HG03097 (cell line): ENCODE data around the gene ADPRM.
"Not testable (repeated sequence)": the region's sequence is repeated elsewhere in the genome, so short reads cannot be mapped to it uniquely, and the experiment has no call there.

Source experiments
- ATAC-seq: cut with Tn5 transposase; IDR thresholded peaks from one replicate; pipeline ENCODE4 v1.9.1; 2021; ENCODE audit not compliant: unreplicated experiment, low FRiP score

Gene ADPRM

DNA sequence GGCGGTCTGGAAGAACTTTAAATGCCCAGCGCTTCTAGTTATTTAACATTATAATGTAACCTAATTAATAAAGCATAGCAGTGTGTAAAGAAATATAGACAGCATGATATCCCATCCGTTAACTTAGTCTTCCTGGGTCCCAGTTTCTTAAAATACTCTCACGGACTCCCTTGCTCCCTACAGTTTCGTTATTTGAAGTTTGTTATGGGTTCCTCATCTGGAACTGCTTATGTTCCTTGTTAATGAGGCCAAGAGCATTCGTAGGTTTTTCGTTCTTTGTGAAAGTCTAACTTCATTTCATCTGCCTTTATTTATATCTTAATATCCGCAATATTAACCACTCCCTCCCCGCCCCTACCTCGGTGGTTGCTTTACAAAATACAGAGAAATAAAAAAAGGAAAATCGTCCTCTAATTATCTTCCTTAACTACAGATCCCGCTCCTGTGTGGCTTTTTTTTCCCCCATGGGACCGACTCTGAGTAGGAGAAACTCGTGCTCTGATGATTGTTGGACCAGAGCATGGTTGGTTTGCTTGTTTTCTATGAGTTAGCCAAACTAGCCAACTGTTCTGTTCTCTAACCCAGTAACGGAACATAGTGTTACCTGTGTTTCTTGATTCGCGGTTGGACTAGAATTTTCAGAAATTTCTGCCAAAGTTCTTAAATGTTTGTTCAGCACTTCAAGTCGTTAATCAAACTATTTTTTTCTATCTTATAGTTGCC, 863 bp downstream of the ADPRM start:
- ATAC-seq: no peak

DNA sequence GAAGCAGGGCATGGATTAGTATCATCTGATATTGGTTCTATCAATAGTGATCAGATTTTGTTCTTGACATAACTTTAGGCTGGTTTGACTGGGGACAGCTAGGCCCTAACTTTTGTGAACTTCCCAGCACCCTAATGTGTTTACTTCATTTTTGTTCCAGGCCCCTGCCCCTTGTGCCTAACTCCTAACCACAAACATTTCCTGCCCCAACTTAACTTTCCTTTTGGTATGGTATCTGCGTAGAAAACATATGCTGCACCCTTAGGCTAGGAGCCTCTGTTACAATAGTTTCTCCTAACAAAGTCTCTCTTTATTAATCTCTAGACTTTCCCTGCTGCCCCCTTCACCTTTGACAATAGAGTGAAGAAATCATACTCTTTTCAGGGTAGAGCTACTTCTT, 2.5 kb downstream of the ADPRM start:
- no peak for ATAC-seq

GRCh38 chr17:10702574-10702973, 5.2 kb downstream of the ADPRM start:
- no peak for ATAC-seq

GRCh38 chr17:10705727-10706126, 8.3 kb downstream of the ADPRM start:
- ATAC-seq: no peak

- no peak for ATAC-seq
Observed at GRCh38 chr17:10713318-10713717, 15.9 kb downstream of the ADPRM start.

- no peak for ATAC-seq
Observed at GRCh38 chr17:10716218-10716617, 18.8 kb downstream of the ADPRM start.

DNA sequence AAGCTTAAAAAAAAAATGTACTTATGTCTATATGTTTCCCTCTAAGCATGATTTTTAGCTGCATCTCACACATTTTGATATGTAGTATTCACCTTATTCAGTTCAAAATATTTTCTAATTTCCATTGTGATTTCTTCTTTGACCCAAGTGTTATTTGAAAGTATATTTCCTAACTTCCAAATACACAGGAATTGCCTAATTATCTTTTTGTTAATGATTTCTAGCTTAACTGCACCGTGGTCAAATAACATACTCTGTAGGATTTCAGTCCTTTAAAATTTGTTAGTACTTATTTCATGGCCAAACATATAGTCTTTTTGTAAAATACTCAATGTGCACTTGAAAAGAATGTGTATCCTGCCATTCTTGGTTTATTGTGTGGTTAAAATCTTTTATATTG, 21.2 kb downstream of the ADPRM start:
- no peak for ATAC-seq

GRCh38 chr17:10724546-10725195, 27.3 kb downstream of the ADPRM start:
- no peak for ATAC-seq

DNA sequence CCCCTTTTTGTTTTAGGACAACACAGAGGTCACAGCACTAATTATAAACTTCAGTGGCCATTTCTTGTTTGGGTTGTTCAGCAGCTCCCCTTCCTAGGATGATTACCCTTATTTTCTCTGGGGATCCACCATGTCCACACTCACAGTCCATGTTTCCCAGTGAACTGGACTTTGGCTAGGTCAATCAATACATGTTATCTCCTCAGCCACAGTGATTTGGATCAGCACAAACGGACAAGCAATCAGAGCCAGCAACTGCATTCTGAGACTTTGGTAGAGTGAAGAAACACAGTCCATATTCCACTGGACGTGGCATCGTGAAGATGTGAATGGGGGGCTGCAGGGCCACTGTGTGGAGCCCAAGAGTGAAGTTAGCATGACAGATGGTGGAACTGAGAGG, 27.9 kb downstream of the ADPRM start:
- no peak for ATAC-seq

DNA sequence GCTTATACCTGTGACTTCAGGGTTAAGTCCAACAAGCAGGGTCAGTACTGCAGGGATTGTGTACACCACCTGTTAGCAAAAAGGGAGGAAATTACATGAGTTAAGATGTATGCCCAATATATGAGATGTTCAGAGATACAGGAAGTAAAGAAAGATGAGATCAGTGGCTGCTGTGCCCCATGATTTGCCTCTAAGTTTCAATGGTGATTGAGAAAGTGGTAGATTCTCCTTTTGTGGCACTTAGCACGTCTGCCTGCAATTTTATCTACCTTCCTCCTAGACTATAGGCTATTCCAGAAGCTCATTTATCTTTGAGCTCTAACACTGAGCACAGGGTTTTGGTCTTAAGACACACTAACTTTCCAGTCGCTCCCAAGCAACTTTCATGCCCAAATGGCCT, 28.8 kb downstream of the ADPRM start:
- no peak for ATAC-seq

- no peak for ATAC-seq
Observed at GRCh38 chr17:10727192-10727591, 29.8 kb downstream of the ADPRM start.

GRCh38 chr17:10728331-10728892, 31.0 kb downstream of the ADPRM start:
- no peak for ATAC-seq

GRCh38 chr17:10729334-10730193, 32.2 kb downstream of the ADPRM start, which contains the start of gene TMEM220:
Gene TMEM220, minus strand, starts transcription at chr17:10730023. Its CDS starts 172 bp downstream, at chr17:10729851.
- ATAC-seq: peak; percentile 68

DNA sequence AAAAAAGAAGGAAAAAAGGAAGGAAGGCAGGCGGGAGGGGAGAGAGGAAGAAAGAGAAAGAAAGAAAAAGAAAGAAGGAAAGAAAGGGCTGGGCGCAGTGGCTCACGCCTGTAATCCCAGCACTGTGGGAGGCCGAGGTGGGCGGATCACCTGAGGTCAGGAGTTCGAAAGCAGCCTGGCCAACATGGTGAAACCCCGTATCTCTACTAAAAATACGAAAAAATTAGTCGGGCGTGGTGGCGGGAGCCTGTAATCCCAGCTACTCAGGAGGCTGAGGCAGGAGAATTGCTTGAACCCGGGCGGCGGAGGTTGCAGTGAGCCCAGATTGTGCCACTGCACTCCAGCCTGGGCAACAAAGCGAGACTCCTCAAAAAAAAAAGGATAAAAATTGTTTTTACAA, 32.9 kb downstream of the ADPRM start:
- ATAC-seq: not testable (repeated sequence)

- no peak for ATAC-seq
Observed at GRCh38 chr17:10731408-10731879, 34.0 kb downstream of the ADPRM start.

DNA sequence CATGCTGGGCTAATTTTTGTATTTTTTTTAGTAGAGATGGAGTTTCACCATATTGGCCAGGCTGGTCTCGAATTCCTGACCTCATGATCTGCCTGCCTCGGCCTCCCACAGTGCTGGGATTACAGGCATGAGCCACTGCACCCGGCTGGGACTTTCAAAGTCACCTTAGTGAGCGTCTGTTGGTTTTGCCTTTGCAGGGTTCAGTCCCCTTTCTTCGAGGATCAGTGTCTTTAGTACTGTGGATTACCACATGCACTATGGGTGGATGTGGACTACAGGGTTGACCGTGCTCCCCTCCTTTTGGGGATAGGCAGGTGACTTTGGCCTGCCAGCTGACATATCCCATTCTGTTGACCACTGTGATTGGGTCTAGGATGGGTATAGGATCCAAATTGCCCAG, 34.7 kb downstream of the ADPRM start:
- not testable (repeated sequence) for ATAC-seq

GRCh38 chr17:10733666-10734065, 36.3 kb downstream of the ADPRM start:
- no peak for ATAC-seq

GRCh38 chr17:10735251-10735650, 37.9 kb downstream of the ADPRM start:
- ATAC-seq: no peak

DNA sequence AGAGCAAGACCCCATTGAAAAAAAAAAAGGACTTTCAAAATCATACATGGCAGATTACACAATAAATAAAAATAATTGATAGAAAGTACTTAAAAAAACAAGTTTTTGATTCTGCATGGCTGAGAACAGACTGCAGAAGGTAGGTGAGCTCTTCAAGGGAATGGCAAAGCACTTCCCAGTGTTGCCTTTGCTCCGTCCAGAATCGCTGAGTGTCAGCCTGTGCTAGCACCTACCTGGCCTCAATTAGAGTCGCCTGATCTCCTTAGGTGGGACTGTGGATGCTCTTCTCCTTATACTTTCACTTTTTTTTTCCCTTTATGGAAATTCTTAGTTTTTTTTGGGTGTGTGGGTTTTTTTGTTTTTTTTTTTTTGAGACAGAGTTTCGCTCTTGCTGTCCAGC, 38.4 kb downstream of the ADPRM start:
- ATAC-seq: no peak

DNA sequence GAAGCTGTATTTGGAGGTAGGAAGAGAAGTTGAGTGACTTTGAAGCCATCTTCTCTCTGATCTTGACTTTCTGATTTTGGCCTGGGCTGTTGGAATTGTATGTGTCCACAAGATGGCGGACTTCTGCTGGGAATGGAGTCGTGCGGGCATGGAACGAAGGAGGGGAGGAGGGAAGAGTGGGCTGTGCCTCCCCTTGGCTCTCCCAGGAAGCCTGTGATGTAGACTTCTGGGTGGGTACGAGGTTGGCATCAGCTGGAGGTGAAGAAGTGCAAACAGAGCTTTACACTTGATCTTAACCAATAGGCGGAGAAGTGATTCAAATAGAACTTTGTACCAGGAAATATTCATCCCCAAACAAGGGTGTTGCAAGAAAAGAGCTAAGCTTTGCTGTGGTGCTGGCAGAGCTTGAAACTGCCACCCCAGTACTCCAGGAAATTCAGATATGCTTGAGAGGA, 39.8 kb downstream of the ADPRM start:
- no peak for ATAC-seq

DNA sequence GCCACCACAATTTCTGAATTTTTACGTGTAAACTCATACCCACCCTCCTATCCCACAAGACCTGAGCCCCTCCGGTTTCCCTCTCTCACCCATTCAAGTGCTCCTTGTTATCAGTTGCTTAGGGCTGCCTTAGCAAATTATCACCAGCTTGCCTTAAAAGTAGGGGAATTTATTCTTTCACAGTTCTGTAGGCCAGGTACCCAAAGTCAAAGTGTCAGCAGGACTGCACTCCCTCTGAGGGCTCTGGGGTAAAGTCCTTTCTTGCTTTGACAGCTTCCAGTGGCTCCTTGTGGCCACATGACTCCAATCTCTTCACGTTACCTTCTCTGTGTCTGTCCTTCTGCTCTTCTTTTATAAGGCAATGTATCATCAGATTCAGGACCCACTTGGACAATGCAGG, 40.3 kb downstream of the ADPRM start:
- no peak for ATAC-seq
